ENCODE results near the gene EMC7.
"Not testable (repeated sequence)": the region's sequence is repeated elsewhere in the genome, so short reads cannot be mapped to it uniquely, and the experiment has no call there.

The EMC7 gene

GRCh38 chr15:34084086-34084485 lies 17.6 kb downstream of the EMC7 start:
- no peak for DNase-seq

- DNase-seq = no peak
Observed at GRCh38 chr15:34079904-34080303, 21.8 kb downstream of the EMC7 start.

DNA sequence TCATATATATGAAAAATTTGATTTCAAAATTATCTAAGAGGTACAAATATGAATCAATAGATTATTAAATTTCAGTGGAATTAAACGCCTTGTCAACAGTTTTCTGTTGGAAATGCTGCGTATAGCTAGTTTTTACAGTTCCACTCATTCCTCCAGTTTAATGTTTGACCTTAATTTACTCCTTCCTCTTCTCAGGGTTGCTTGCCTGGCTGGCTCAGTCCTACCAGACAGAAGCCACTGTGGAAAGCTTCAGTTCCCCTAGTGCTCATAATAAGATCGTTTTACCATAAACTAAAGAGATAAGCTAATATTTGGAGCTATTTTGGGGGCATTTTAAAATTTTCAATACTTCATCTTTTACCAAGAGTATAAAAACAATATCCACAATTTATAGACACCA lies 22.8 kb downstream of the EMC7 start:
- no peak for DNase-seq

- no peak for DNase-seq
Observed at GRCh38 chr15:34076785-34077184, 24.9 kb downstream of the EMC7 start.

GRCh38 chr15:34070003-34070402 lies 31.7 kb downstream of the EMC7 start:
- DNase-seq = no peak

GRCh38 chr15:34065941-34066340 lies 35.7 kb downstream of the EMC7 start:
- DNase-seq = no peak

- DNase-seq = no peak
Observed at GRCh38 chr15:34065261-34065660, 36.4 kb downstream of the EMC7 start.

DNA sequence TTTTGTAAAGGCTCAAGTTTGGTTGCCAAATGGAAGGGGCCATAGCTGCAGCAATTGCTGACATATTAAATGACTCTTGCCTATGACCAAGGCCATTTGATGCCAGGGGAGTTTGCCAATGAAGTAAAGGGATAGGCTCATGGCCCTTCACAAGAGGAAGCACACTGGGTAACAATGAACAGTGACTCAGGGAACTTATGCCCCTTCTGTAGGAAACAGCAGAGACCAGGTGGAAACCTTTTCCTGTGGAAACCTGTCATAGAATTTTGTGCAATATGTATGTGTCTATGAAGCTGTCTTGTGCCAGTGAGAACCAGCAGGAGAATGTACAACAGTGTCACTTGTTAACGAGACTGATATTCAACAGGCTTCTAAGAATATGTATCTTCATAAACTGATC lies 37.2 kb downstream of the EMC7 start:
- DNase-seq = no peak

- DNase-seq = no peak
Observed at GRCh38 chr15:34059946-34060345, 41.7 kb downstream of the EMC7 start.

GRCh38 chr15:34059476-34059875 lies 42.2 kb downstream of the EMC7 start:
- DNase-seq = no peak

DNA sequence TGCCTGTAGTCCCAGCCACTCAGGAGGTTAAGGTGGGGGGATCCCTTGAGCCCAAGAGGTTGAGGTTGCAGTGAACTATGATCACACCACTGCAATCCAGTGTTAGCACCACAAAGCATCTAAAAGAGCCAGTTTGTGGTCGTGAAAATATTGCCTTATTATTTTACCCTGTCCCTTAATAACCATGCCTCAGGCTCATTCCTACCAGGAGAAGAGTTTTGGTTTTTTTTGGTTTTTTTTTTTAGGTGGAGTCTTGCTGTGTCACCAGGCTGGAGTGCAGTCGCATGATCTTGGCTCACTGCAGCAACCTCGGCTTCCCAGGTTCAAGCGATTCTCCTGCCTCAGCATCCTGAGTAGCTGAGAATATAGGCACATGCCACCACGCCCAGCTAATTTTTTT lies 44.8 kb downstream of the EMC7 start:
- no peak for DNase-seq

DNA sequence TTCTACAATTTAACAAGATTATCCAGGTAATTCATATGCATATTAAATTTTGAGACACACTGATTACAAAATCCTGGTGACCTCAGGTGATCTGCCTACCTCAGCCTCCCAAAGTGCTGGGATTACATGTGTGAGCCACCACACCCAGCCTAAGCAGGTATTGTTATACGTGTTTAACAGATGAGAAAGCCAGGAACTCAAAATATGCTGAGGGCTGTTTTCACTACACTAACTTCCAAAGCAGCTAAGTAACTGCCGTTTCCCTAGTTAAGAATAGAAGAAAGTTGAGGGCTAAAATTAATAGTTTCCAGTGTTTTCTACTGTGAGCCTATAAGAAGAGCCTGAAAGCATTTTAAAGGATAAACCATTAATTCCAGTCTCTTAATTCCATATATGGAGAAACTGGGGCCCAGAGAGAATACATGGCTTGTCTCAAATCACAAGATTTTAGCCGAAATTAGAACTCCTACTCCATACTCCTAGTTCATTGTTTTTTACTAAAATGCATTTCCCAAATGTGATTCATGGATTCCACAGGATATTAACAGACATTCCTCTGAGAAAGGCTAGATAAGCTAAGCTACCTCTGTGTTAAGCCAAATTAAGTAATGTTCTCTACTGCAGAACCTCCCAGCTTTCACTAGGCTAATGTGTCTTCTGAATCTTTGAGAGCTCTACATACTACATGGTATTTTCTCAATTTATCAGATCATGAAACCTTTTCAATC lies 45.6 kb downstream of the EMC7 start:
- DNase-seq = no peak

- no peak for DNase-seq
Observed at GRCh38 chr15:34054081-34054707, 47.5 kb downstream of the EMC7 start.

DNA sequence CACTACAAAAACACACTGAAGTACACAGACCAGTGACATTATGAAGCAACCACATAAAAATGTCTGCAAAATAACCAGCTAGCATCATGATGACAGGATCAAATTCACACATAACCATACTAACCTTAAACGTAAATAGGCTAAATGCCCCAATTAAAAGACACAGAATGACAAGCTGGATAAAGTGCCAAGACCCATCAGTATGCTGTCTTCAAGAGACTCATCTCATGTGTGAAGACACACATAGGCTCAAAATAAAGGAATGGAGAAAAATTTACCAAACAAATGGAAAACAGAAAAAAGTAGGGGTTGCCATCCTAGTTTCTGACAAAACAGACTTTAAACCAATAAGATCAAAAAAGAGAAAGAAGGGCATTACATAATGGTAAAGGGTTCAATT lies 51.3 kb downstream of the EMC7 start:
- not testable (repeated sequence) for DNase-seq

DNA sequence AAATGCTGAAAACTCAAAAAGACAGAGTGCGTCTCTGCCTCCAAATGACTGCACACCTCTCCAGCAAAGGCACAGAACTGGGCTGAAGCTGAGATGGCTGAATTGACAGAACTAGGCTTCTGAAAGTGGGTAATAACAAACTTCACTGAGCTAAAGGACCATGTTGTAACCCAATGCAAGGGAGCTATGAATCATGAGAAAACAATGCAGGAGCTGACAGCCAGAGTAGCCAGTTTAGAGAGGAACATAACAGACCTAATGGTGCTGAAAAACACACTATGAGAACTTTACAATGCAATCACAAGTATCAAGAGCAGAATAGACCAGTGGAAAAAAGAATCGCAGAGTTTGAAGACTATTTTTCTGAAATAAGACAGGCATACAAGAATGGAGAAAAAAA lies 52.5 kb downstream of the EMC7 start:
- no peak for DNase-seq

DNA sequence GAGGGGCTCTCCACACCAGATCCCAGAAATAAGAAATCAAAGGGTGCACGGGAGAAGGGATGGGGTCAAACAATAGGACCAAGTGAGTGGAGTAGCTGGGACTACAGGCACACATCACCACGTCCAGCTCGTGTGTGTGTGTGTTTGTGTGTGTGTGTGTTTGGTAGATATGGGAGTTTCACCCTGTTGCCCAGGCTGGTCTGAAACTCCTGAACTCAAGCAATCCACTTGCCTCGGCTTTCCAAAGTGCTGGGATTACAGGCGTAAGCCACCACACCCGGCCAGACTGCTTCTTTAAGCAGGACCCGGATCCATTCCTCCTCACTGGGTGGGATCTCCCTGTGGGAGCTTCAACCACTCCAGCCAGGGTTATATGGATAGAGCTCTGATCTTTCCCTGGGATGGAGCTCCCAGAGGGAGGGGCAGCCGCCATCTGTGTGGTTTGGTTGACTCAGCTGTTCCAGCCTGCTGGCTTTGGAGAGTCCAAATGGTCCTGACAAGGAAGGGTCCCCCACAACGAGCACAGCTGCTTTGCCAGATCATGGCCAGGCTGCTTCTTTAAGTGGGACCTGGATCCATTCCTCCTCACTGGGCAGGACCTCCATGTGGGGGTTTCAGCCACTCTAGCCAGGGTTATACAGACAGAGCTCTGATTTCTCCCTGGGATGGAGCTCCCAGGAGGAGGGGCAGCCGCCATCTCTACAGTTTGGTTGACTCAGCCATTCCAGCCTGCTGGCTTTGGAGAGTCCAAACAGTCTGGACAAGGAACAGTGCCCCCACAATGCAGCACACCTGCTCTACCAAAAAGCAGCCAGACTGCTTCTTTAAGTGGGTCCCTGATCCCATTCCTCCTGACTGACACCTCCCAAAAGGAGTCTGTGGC lies 53.5 kb downstream of the EMC7 start:
- no peak for DNase-seq

DNA sequence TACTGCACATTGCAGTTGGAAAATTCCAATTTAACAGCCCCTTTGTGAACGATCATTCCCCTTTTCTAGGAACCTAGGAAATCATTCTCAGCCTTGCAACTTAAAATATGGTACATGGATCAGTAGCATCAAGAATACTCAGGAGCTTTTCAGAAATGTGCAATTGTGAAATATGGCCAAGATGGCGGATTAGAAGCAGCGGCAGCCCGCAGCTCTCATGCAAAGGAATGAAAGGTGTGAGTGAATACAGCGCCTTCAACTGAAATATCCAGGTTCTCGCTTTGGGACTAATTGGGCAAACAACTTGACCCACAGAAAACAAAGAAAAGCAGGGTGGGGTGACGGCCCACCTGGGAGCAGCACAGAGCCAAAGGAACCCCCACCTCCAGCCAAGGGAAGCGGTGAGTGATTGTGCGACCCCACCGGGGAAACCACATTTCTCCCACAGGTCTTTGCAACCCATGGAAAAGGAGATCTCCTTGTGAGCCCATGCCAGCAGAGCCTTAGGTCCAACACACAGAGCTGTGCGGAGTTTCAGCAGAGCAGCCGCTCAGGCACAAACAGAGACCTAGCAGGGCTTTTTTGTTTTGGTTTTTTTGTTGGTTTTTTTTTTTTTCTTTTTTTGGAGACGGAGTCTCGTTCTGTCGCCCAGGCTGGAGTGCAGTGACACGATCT lies 55.1 kb downstream of the EMC7 start:
- DNase-seq = no peak

DNA sequence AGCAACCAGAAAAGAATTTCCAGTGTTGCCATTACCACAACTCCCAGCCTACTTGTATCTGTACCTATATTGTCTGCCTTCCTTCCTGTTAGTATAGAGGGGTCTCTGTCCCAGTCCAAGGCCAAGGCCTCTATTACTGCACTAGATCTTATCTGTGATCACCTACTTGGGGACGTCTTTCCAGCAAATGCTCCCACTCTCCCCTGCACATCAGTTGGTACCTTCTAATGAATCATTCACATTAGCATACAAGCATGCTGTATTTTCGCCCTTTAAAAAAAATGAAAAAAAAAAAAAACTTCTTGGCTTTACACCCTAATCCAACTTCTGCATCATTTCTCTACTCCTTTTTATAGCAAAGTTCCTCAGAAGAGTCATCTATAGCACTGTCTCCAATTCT lies 57.8 kb downstream of the EMC7 start:
- DNase-seq = no peak

DNA sequence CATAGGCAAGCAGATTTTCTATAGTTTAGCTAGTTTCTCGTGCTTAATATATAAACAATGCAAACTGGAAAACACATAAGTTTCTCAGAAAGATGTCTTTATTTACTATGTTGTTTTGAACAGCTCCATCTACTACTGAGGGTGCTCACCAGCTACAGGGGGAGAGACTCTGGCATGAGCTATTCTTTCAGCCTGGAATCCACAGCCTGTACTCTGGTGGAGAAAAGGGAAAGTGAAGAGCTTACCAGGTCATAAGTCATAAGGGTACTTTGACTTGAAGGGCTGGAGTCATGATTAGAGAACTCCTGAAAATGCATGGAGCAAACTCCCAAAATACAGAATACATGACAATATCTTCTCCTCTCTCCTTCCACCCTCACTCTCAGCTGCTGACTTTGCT lies 58.3 kb downstream of the EMC7 start:
- DNase-seq = no peak

GRCh38 chr15:34039790-34040113 lies 61.9 kb downstream of the EMC7 start:
- DNase-seq = no peak

DNA sequence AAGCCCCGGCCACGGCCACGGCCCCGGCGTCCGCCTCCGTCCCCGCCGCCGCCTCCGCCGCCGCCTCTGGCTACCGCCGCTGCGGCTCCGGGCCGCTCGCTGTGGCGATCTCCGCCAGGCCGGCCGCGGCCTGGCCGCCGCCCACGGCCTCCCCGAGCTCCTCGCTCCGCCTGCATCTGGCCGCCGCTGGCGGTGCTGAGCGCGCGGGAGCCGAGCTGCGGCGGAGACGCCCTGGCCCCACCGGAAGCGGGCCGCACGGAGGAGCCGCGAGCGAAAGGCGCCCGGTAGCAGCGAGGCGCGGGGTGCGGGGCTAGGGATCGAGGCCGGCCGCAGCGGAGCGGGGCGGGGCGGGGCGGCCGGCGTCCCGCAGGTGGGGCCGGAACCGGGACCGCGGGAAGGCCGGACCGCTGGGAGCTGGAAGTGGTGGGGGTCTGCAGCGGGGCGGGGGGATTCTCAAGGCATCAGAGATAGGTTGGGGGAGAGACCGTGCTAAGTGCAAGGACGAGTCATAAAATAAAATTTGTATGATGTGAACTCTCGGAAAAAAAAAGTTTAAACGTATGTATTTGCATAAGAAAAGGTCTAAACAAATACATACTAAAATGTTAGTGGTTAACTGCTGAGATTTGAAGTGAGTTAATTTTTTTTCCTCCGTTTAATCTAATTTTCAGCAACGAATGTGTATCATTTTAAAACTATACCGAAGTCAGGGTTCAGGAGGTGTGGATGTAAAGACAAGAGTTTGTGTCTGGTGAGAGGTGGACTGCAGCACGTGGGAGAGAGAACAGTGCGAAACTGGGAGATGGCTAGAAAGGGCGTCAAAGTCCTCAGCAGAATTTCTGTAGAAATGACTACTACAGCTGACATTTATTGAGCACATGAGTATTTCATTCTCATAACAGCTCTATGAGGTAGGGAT lies 62.5 kb downstream of the EMC7 start, which contains the start of gene AVEN:
TSS of gene AVEN (minus strand) at position 334 of the 919 bp plus-strand sequence. CDS start at position 176, 158 bp downstream.
- DNase-seq = peak; percentile 22 to 54 (median 28)
